HL-60/S4 treated with phorbol 12-myristate 13-acetate at 8.2 ng/mL for 4 days and 3 days (cell line): Measurements from ENCODE around the gene SLC35F1.

Experiments used
- in situ Hi-C: fragments of 300-500 bp; cut with MboI; formaldehyde crosslinking; loops from 2 replicates; pipeline ENCODE4 v1.15.0; 2022; ENCODE audit warnings: low sequenced_read_pairs

SLC35F1 gene

GRCh38 chr6:118103381-118104146, 196.5 kb downstream of the SLC35F1 start:
- in situ Hi-C loops: no loop called here

- in situ Hi-C loops: no loop called here
Measured at GRCh38 chr6:118122161-118122725, 215.2 kb downstream of the SLC35F1 start.

- in situ Hi-C loops: no loop called here
Measured at GRCh38 chr6:118122801-118123200, 215.7 kb downstream of the SLC35F1 start.

- in situ Hi-C loops: no loop called here
Measured at GRCh38 chr6:118123503-118124037, 216.5 kb downstream of the SLC35F1 start.

GRCh38 chr6:118124851-118125250, 217.8 kb downstream of the SLC35F1 start:
- in situ Hi-C loops: no loop called here

GRCh38 chr6:118128755-118129154, 221.7 kb downstream of the SLC35F1 start:
- in situ Hi-C loops: no loop called here

GRCh38 chr6:118134206-118134605, 227.1 kb downstream of the SLC35F1 start:
- in situ Hi-C loops: no loop called here

GRCh38 chr6:118134736-118135135, 227.7 kb downstream of the SLC35F1 start:
- in situ Hi-C loops: no loop called here

GRCh38 chr6:118135371-118135770, 228.3 kb downstream of the SLC35F1 start:
- in situ Hi-C loops: no loop called here

GRCh38 chr6:118141211-118141610, 234.1 kb downstream of the SLC35F1 start:
- in situ Hi-C loops: no loop called here

GRCh38 chr6:118146584-118146983, 239.5 kb downstream of the SLC35F1 start:
- in situ Hi-C loops: no loop called here

GRCh38 chr6:118147511-118147910, 240.4 kb downstream of the SLC35F1 start:
- in situ Hi-C loops: no loop called here

- in situ Hi-C loops: no loop called here
Measured at GRCh38 chr6:118148561-118148960, 241.5 kb downstream of the SLC35F1 start.

- in situ Hi-C loops: no loop called here
Measured at GRCh38 chr6:118152524-118152923, 245.5 kb downstream of the SLC35F1 start.

GRCh38 chr6:118161343-118161742, 254.3 kb downstream of the SLC35F1 start:
- in situ Hi-C loops: no loop called here

- in situ Hi-C loops: no loop called here
Measured at GRCh38 chr6:118163542-118163941, 256.5 kb downstream of the SLC35F1 start.

- in situ Hi-C loops: no loop called here
Measured at GRCh38 chr6:118165500-118165899, 258.4 kb downstream of the SLC35F1 start.

- in situ Hi-C loops: no loop called here
Measured at GRCh38 chr6:118168421-118168820, 261.4 kb downstream of the SLC35F1 start.

GRCh38 chr6:118171852-118172251, 264.8 kb downstream of the SLC35F1 start:
- in situ Hi-C loops: no loop called here

- in situ Hi-C loops: no loop called here
Measured at GRCh38 chr6:118174071-118174470, 267.0 kb downstream of the SLC35F1 start.

- in situ Hi-C loops: no loop called here
Measured at GRCh38 chr6:118177720-118178119, 270.7 kb downstream of the SLC35F1 start.

GRCh38 chr6:118179048-118179447, 272.0 kb downstream of the SLC35F1 start:
- in situ Hi-C loops: no loop called here
